ENCODE results near the gene PTGR1.
A peak's percentile ranks its signal among the peaks of the same experiment; 100 is the strongest.
"Not testable (repeated sequence)": the region's sequence is repeated elsewhere in the genome, so short reads cannot be mapped to it uniquely, and the experiment has no call there.

Gene PTGR1

GRCh38 chr9:111613436-111614040, 14.1 kb upstream of the PTGR1 start:
- DNase-seq (ENCODE audit: low read depth in 2 of 2), result no peak

- no peak for DNase-seq (ENCODE audit: low read depth in 2 of 2)
Measured at GRCh38 chr9:111610845-111611244, 11.4 kb upstream of the PTGR1 start.

GRCh38 chr9:111610149-111610548, 10.7 kb upstream of the PTGR1 start:
- DNase-seq (ENCODE audit: low read depth in 2 of 2), result no peak

GRCh38 chr9:111605041-111605559, 5.7 kb upstream of the PTGR1 start:
- DNase-seq (ENCODE audit: low read depth in 2 of 2), result no peak

GRCh38 chr9:111604054-111604615, 4.7 kb upstream of the PTGR1 start:
- DNase-seq (ENCODE audit: low read depth in 2 of 2), result no peak

GRCh38 chr9:111603041-111603440, 3.6 kb upstream of the PTGR1 start:
- DNase-seq (ENCODE audit: low read depth in 2 of 2), result no peak

GRCh38 chr9:111601237-111602018, 2.0 kb upstream of the PTGR1 start:
- DNase-seq (ENCODE audit: low read depth in 2 of 2), result no peak

- DNase-seq (ENCODE audit: low read depth in 2 of 2), result no peak
Measured at GRCh38 chr9:111599955-111600343, 502 bp upstream of the PTGR1 start.

GRCh38 chr9:111598733-111599091, 735 bp downstream of the PTGR1 start:
- no peak for DNase-seq (ENCODE audit: low read depth in 2 of 2)

- DNase-seq (ENCODE audit: low read depth in 2 of 2), result no peak
Measured at GRCh38 chr9:111597852-111598732, 1.4 kb downstream of the PTGR1 start.

GRCh38 chr9:111588846-111589245, 10.6 kb downstream of the PTGR1 start:
- DNase-seq (ENCODE audit: low read depth in 2 of 2), result no peak

- DNase-seq (ENCODE audit: low read depth in 2 of 2), result no peak
Measured at GRCh38 chr9:111586378-111586777, 13.1 kb downstream of the PTGR1 start.

GRCh38 chr9:111582888-111583287, 16.6 kb downstream of the PTGR1 start:
- DNase-seq (ENCODE audit: low read depth in 2 of 2), result no peak

- peak; percentile 89 to 91 for DNase-seq (ENCODE audit: low read depth in 2 of 2)
Measured at GRCh38 chr9:111572950-111573604, 26.4 kb downstream of the PTGR1 start.

- DNase-seq (ENCODE audit: low read depth in 2 of 2), result not testable (repeated sequence)
Measured at GRCh38 chr9:111568127-111568526, 31.3 kb downstream of the PTGR1 start.

GRCh38 chr9:111566234-111566633, 33.2 kb downstream of the PTGR1 start:
- DNase-seq (ENCODE audit: low read depth in 2 of 2), result no peak

GRCh38 chr9:111561165-111561719, 38.2 kb downstream of the PTGR1 start:
- DNase-seq (ENCODE audit: low read depth in 2 of 2), result no peak

GRCh38 chr9:111559000-111559610, 40.3 kb downstream of the PTGR1 start:
- no peak for DNase-seq (ENCODE audit: low read depth in 2 of 2)

GRCh38 chr9:111555425-111555824, 44.0 kb downstream of the PTGR1 start:
- DNase-seq (ENCODE audit: low read depth in 2 of 2), result not testable (repeated sequence)

- DNase-seq (ENCODE audit: low read depth in 2 of 2), result no peak
Measured at GRCh38 chr9:111548623-111549022, 50.8 kb downstream of the PTGR1 start.
